ENCODE data around the gene MAGEB17.

GRCh38 chrX:16120431-16120830 lies 46.9 kb upstream of the MAGEB17 start:
- no peak for TF ChIP-seq CTCF (IDR thresholded peaks at IDR 0.05; ENCODE audit: borderline replicate concordance, extremely low read depth, low read length, poor library complexity, severe bottlenecking)
- no peak for TF ChIP-seq EZH2 (IDR thresholded peaks at IDR 0.05; ENCODE audit: borderline replicate concordance, low read depth, low read length, severe bottlenecking)
